ENCODE measurements around the gene PTCRA.
A peak's percentile ranks its signal among the peaks of the same experiment; 100 is the strongest.
"Not testable (repeated sequence)": the region's sequence is repeated elsewhere in the genome, so short reads cannot be mapped to it uniquely, and the experiment has no call there.

The PTCRA gene, protein sequence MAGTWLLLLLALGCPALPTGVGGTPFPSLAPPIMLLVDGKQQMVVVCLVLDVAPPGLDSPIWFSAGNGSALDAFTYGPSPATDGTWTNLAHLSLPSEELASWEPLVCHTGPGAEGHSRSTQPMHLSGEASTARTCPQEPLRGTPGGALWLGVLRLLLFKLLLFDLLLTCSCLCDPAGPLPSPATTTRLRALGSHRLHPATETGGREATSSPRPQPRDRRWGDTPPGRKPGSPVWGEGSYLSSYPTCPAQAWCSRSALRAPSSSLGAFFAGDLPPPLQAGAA

DNA sequence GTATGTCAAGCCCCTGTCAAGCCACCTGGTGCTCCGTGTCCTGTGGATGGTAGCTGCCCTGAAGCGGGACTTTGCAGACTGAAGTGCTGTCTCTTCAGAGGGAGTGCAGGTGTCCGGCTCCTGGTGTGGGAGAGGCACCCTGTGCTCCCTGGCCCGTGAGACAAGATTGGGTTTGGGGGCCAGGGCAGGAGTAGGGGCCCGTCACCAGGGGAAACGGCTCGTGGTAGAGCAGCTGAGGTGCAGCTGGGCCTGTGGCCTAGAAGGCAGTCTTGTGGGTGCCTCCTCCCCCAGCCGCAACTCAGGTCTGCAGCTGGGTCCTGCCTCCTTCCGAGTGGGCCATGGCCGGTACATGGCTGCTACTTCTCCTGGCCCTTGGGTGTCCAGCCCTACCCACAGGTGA lies at the start of gene PTCRA:
Gene PTCRA, plus strand, starts transcription at position 322 of the 400 bp plus-strand sequence. Its CDS starts 17 bp downstream, at position 339.
- no peak for DNase-seq

DNA sequence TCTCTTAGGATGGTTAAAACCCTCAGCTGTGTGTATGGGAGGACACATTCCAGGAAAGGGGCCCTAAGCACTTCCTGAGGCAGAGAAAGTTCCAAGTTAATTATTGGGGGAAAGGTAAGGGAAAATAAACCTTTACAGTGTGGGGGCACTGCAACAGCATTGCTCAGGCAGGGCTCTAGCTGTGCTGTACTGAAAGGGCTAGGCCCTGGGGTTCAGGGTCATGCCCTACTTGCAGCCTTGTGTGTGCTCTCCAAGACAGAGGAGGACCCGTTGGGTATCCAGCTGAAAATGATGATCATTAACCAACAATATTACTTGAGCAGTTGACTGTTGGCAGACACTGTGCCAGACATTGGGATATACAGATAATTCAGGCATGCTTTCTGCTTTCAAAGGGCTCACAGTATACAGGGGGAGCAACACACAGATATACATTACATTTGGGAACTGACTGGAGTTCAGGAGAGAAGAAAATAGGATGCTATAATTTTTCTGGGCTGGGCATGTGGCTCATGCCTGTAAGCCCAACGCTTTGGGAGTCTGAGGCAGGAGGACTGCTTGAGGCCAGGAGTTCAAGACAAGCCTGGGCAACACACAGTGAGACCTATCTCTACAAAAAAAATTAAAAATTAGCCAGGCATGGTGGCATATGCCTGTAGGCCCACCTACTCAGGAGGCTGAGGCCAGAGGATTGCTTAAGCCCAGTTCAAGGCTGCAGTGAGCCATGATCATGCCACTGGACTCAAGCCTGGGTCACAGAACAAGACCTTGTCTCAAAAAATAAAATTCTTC lies 45.5 kb upstream of the PTCRA start:
- no peak for DNase-seq

DNA sequence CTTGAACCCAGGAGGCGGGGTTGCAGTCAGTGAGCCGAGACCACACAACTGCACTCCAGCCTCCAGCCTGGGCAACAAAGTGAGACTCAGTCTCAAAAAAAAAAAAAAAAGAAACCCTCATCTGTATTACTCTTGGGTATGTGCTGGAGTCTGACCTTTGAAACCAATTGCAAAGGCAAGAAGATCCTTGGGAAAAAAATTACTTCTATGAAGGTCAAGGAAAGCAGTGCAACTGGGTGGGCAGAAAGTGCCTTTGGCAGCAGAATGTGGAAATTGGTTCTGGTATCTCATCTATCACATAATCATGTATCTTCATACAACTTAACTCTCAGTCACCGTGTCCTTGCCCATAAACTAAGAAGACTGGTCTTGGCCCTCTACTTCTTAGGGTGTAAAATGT lies 44.1 kb upstream of the PTCRA start:
- no peak for DNase-seq

DNA sequence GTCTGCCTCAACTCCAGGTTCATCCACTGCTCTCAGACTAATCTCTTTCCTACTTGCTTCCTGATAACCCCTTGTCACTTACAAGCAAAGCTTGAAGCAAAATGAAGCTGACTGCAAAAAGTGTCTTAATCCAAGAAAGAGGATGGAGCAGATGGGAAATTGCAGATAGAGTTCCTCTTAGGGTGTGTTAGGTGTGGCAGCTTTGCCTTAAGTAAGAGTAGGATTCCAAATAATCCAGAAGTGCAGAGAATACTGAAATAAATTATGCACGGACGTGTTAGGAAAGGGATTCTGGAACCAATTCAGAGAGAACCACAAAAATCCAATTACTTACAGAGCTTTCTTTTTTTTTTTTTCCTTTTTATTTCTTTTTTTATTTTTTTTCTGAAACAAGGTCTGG lies 42.5 kb upstream of the PTCRA start:
- DNase-seq: no peak

DNA sequence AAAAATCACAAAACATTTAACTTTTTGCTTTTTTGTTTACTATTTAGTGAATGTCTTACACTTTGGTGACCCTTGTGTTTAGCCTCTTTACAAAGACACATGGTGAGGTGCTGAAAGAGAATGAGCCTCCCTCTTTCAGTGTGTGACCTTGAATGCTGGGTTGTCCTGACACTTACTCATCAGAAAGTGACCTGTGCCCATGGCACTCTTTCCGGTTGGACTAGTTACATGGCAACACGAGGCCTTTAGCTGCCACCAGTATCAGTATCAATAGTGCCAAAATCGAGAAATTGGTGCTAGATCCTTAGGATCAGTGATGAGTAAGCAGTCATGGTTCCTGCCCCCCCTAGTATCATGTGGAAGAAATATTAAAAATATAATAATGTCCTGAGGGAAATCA lies 38.2 kb upstream of the PTCRA start:
- no peak for DNase-seq

DNA sequence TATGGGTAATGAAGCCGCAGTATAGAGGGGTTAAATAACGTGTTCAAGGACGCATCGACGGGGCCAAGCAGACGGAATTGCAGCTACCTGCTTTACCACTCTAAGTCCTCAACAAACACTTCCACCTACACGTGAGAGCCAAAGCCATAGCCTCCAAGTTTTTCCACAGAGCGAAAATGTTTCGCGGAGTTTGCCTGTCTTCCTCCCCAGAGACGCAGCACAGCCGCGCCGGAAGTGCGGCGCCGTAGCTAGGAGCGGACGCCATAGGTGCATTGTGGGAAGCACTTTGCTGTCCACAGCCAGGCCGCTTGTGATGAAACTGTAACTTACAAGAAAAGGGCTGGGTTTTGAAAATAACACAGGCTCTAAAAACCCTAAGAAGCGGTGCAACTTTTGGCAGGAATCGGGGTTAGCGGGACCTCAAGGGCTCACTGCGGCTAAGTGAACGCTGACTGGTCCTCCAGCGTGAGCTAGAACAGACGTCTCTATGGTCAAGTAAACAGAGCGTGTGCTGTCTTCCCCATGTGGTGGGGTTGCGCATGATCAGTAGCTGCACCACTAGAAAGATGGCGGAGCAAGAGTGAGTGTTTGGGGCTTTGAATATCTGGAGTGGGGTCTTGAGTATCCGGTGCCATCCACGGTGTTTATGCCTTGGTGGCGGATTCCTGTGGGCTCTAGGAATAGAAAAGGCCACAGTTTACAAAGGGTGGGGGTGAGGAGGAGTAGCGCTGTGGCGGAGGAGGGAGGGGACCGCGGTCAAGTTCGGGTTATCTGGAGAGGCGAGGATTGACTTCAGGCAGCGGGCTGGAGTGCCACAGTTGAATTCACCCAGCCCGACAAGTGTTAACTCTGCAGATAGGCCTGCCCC lies 36.2 kb upstream of the PTCRA start, which contains the start of gene RPL7L1:
Gene RPL7L1, plus strand, starts transcription at position 245 of the 868 bp plus-strand sequence. Its CDS starts 295 bp downstream, at position 540.
- DNase-seq: peak; percentile 91

DNA sequence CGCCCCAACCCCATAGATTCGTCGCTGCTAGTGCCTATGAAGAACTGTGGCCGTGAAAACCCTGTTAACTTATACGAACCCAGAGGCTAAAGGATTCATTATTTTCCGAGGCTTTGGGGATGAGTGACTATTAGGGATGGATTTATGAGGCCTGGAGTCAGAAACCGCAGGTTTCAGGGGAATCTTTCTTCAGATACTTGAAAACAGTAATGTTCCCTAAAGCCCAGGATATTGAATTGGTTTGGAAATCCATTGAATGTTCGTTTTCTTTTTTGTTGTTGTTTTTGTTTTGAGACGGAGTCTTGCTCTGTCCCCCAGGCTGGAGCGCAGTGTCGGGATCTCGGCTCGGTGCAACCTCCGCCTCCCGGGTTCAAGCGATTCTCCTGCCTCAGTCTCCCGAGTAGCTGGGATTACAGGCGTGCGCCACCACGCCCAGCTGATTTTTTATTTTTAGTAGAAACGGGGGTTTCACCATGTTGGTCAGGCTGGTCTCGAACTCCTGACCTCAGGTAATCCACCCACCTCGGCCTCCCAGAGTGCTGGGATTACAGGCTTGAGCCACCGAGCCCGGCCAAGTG lies 35.5 kb upstream of the PTCRA start:
- not testable (repeated sequence) for DNase-seq

DNA sequence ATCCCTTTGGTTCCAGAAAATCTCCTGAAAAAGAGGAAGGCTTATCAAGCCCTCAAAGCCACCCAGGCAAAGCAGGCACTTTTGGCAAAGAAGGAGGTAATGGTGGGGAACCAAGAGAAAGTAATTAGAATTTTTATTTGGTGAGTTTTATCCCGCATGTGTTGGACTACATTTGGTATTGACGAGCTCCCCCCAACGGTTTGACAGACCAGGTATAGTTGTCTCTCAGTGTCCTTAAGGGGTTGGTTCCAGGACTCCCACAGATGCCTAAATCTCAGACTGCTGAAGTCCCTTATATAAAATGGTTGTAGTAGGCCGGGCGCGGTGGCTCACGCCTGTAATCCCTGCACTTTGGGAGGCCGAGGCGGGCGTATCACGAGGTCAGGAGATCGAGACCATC lies 35.0 kb upstream of the PTCRA start:
- peak; percentile 13 for DNase-seq

DNA sequence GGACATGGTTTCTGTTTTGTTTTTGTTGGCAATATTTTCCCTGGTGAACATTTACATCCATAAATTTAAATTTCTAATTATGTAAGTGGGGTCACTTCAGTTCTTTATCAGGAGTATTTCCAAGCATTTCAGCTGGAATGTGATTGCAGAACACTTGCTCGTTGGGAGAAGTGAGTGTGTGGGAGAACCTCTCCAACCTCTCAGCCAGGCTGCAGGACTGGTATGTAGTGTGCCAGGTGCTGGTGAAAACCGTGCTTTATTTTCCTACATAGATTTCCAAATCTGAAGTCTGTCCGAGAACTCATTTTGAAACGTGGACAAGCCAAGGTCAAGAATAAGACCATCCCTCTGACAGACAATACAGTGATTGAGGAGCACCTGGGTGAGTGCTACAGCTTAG lies 30.2 kb upstream of the PTCRA start:
- no peak for DNase-seq

DNA sequence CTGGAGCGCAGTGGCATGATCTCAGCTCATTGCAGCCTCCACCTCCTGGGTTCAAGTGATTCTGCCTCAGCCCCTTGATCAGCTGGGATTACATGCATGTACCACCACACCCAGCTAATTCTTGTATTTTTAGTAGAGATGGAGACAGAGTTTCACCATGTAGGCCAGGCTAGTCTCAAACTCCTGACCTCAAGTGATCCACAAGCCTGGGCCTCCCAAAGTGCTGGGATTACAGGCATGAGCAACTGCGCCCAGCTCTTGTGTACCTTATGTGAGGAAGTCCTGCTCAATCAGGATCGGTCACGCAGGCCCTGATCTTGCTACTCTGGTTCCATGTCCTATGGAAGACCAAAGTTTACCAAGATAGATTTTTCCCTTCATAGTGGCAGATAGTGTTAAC lies 27.7 kb upstream of the PTCRA start:
- DNase-seq: not testable (repeated sequence)

DNA sequence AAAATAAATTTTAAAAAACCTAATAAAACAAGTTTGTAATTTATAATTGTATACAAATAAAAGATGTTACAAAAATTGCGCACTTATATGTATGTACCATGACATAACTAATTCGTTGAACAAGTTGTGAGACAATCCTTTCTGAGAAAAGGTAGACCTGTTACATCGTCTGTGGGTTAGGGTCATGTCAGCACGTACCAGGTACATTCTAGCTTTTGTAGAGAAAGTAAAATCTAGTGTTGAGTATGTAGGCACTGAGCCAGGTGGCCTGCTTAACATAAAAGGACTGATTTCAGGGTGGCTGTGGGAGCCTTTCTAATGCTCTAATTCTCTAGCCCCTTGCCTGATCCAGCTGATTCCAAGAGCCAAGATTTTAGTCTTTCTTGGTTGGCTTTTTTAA lies 26.0 kb upstream of the PTCRA start:
- peak; percentile 12 for DNase-seq

DNA sequence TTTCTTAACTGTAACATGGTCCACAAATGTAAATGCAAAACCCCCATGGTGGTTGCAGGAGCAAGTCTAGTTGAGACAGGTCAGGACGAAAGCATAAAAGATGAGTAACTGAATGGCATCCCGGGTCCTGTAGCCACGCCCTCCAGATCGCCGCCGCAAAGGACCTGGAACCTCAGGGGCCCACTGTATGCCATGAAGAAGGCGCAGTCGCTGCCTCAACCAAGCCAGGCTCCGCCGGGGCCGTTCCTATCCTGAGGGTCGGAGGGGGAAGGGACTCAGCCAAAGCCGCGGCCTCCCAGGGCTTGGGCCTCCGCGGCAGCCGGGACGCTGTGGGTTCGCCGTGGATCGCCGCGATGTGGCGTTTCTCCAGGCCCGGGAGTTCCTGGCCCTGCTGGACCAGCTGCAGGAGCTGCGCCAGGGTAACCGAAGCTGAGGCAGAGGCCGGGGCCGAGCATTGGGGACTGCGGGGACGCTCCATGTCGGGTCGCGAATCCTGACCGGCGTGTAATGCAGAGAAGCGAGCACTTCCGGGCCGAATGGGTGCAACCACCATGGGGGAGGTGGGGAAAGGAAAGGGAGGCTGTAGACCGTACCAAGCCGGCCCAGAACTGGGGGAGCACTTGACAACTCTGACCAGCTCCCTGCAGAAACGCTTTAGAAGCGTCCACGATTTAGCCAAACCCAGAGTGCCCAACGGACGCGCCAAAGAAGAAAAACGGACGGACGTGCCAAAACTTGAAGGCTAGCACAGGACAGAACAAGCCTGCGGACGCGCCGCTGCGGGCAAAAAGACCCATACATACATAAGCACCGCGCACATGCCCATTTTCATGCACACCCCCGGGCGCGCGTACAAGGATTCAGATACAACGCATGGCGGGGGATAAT lies 25.3 kb upstream of the PTCRA start:
- peak; percentile 92 for DNase-seq

DNA sequence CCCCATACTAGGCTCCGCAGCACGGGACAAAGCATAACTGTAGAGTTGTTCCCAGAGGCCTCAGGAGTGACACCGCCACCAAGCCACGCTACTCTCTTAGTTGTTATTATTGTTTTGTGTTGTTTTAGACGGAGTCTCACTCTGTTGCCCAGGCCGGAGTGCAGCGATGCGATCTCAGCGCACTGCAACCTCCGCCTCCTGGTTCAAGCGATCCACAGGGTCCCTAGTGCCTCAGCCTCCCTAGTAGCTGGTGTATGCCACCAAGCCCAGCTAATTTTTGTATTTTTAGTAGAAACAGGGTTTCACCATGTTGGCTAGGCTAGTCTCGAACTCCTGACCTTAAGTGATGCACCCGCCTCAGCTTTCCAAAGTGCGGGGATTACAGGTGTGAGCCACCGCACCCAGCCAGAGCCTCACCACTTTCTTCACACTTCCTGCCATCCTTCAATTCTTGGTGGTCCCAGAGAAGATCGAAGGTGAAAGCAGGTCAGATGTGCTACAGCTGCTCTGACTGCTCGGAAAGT lies 24.6 kb upstream of the PTCRA start:
- DNase-seq: no peak

DNA sequence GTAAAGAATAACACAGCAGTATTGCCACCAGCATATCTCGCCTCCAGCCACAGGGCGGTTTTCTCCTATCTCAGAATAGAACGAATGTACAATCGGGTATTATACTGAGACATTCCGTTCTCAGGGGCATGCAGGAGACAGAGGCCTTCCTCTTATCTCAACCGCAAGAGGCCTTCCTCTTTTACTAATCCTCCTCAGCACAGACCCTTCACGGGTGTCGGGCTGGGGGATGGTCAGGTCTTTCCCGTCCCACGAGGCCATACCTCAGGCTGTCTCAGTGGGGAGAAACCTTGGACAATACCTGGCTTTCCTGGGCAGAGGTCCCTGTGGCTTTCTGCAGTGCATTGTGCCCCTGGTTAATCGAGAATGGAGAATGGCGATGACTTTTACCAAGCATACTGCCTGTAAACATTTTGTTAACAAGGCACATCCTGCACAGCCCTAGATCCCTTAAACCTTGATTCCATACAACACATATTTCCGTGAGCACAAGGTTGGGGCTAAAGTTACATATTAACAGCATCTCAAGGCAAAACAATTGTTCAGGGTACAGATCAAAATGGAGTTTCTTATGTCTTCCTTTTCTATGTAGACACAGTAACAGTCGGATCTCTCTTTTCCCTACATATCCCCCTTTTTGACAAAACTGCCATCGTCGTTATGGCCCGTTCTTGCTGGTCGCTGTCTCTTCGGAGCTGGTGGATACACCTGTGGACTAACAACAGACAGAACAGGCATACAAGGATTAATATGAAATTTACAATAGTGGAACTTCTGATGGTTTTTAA lies 21.6 kb upstream of the PTCRA start:
- DNase-seq: not testable (repeated sequence)

DNA sequence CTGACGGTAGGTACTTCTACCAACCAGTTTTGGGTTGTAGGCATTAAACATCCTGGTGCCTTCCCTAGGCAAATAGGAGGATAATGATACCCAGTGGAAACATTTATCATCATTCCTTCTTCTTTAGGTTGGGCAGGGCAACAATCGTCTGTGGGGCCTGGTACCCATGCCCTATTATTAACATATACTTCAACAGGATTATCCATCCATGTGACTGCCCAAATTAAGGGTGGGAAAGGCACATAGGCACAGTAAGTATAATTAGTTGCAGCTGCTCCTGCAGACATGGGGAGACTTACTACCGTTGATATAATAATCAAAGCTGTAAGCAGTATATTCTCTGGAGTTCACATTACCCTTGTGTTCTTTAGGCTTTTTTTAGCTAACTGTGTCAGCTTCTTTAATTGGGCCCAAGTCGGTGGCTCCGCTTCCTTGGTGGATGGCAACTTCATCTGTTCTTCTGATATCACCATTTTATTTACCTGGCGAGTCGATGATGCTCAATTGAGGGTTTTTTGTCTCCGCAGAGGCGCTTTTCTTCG lies 19.6 kb upstream of the PTCRA start:
- DNase-seq: no peak

DNA sequence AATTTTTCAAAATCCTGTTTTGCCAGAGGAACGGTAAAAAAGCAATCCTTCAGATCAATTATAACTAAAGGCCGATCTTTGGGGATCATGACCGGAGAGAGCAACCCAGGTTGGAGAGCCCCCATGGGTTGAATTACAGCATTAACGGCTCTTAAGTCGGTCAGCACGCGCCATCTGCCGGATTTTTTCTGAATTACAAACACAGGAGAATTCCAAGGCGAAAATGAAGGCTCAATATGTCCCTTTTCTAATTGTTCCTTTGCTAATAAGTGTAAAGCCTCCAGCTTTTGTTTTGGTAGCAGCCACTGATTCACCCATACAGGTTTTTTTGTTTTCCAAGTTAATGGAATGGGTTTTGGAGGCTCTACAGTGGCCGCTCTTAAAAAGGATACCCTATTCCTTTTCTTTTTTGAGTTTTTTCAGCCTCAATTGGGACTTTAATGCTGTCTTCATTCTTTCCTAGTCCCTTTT lies 16.9 kb upstream of the PTCRA start:
- peak; percentile 84 for DNase-seq

DNA sequence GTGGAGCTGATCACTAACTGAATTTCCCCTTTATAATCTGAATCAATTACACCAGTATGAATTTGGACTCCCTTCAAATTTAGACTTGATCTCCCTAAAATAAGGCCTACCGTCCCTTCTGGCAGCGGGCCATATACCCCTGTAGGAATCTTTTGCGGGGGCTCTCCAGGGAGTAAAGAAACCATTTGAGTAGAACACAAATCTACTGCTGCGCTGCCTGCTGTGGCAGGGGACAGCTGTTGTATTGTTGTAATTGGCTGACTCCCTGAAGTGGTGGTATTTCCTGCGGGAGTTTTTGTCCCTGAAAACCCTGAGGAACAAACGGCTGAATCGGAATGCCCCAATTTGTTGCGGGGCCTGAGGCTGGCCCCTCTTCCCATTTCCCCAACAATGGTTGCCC lies 16.0 kb upstream of the PTCRA start:
- no peak for DNase-seq

DNA sequence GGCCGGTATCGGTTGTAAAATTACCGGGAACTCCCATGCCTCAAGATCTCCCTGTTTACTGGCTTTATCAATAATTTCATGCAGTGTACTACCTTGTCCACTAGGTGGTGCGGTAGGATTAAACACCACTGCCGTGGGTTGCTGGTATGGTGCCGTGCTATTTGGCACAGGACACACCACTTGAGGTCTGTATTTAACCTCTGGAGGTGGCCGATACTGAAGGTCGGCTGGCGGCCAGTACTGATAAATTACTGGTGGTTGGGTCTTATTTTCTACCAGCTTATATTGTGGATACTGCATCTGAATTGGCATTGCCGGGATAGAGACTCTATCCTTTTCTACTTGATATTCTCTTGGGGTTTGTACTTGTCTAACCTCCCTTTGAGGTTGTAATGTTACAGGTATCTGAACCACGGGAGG lies 14.3 kb upstream of the PTCRA start:
- DNase-seq: peak; percentile 88

DNA sequence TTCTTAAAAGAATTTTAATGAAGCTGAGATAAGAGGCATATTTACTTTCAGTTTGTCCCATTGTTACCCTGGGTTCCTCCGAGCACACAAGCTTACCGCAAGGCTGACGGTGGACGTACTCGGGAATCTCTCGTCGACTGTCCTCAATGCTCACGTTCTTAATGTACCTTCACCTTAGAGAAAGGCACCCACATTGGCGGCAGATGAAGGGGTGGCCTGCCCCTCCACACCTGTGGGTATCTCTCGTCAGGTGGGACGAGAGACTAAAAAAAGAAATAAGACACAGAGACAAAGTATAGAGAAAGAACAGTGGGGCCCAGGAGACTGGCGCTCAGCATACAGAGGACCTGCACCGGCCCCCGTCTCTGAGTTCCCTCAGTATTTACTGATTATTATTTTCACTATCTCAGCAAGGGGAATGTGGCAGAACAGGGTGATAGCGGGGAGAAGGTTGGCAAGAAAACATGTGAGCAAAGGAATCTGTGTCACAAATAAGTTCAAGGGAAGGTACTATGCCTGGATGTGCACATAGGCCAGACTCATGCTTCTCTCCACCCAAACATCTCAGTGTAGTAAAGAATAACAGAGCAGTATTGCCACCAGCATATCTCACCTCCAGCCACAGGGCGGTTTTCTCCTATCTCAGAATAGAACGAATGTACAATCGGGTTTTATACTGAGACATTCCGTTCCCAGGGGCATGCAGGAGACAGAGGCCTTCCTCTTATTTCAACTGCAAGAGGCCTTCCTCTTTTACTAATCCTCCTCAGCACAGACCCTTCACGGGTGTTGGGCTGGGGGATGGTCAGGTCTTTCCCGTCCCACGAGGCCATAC lies 13.2 kb upstream of the PTCRA start:
- not testable (repeated sequence) for DNase-seq
